ENCODE results near the gene TRAK1. TPM values are rescaled to one million over a fixed set of nuclear protein-coding genes. Genes with fewer than 3 reads are reported as not detected.

TRAK1 gene
- polyA plus RNA-seq, 3 donors: 6.8 to 16.7 (median 10.5) TPM

DNA sequence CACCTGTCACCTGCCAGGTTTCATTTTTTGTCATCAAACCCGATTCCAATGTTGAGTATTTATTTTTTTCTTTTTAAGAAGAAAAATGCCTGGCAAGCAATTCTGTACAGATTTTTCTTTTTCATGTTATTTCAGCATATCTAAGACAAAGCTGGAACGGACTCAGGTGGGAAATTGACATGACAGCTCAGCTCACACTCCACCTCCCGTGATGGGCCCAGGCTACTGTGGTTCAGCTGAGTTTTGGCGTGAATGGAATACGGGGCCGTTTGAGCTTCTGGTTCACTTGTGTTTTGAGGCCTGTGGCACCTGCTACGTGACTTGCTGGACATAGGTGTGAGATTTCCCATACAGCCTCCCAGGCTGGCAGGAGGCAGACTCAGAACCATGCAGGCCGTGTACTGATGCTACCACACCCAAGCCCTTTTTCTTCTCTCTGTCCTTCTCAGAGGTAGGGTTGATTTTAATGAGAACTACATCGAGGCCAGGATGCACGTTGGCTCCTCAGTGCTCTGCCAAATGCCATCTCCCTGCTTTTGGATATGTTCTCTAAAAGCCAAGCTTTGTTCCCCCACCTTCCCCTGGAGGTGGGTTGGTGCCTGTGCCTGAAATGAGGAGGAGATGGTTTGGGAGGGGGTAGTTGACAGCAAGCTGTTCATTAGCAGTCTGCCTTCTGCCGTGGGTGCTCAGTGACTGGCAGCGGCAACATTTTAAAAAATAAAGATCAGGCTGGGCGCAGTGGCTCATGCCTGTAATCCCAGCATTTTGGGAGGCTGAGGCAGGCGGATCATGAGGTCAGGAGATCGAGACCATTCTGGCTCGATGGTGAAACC is 48.7 kb downstream of the TRAK1 start:
- no peak overlapping the region for H3K27ac ChIP-seq (ENCODE audit: low read depth, low read length)
- 90 to 94% (median 93%) methylated on average over 16 of the region's 16 CpGs for WGBS, 3 donors

DNA sequence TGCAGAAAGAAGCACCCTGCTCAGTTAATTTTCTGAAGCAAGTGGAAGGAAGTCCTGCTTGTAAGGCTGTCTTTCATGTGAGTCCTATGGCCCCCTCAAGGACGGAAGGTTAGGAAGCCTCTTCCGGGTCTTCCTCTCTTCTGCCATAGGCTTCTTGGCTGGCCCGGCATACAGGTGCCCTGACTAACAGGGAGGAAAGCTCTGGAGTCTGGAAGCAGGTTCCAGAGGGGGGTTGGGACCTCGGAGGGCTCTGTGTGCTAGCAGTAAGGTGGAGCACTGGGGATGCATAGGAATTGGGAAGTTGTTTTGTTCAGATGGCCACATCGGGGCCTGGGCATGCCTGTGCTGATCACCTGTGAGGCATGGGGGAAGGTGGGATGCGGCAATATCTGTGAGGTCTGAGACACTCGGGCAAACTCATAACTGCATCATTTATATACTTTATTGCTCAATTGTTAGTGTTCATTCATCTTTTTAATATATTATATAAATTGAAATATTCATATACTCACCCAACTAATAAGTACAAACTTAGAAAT is 49.6 kb downstream of the TRAK1 start:
- no peak overlapping the region for H3K27ac ChIP-seq (ENCODE audit: low read depth, low read length)
- 86 to 89% (median 86%) methylated on average over 7 of the region's 7 CpGs for WGBS, 3 donors

DNA sequence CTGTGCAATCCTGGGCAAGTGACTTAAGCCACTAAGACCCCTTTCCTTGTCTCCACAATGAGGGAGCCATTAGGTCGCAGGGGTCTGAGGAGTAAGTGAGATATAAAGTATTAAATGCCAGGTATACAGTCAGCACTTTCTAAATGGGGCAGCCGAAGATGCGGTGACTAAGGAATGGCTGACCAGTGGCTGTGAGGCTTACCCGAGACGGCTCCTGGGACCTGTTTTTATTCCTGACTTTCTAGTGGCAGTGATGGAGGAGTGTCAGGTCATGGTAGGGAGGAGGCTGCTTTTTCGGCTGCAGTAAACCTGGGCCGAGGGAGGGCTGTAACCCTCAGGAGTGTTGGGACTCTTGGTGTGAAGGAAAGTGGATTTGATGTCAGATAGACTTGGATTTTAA is 52.3 kb downstream of the TRAK1 start:
- H3K27ac ChIP-seq (ENCODE audit: low read depth, low read length): no peak overlapping the region
- 82 to 89% (median 83%) methylated on average over 7 of the region's 7 CpGs for WGBS, 3 donors

DNA sequence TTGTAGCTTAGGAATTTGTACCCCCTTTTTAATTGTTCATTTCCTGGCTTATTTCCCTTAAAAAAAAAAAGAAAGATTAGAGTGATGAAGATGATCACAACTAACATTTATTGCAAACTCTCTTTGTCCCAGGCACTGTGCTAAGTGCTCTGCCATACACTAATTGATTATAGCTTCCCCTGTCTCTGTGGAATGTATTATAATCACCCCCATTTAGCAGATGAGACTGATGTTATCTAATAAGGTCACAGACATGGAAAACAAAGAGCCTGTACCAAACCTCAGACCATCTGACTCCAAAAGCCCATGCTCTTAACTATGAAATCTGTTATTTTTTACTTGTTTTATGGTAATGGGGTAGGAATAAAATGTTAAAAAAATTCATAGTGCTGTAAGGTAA is 53.1 kb downstream of the TRAK1 start:
- H3K27ac ChIP-seq (ENCODE audit: low read depth, low read length): no peak overlapping the region

DNA sequence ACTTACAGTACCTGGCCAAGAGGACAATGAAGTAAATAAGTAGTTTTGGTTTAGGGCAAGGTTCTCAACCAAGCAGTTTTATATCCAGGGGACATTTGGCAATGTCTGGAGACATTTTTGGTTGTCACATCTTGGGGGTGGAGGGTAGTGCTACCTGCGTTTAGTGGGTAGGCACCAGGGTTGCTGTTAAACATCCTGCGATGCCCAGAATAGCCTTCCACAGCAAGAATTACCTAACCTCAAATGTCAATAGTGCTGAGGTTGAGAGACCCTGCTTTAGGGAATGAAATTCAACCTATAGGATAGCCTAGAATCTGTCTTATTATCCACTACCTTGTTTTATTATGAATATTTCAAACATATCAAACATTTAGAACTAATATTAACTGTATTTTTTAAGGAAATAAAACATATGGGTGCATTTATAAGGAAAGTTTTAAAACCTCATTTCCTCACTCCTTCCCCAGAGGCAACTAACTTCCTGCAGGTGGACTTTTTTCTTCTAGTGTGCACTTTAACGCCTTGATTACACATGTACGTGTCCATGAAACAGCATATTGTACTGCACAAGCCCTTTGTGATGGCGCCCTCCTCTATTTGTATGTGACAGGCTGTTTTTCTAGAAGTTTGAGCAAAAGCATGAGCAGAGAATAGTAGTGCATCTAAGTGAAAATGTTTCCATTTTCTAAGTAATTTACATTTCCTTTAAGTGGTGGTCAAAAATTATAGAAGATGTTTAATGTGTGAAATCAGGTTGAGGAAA is 57.1 kb downstream of the TRAK1 start:
- no peak overlapping the region for H3K27ac ChIP-seq (ENCODE audit: low read depth, low read length)
- 40 to 69% (median 48%) methylated on average over 5 of the region's 5 CpGs for WGBS, 3 donors

DNA sequence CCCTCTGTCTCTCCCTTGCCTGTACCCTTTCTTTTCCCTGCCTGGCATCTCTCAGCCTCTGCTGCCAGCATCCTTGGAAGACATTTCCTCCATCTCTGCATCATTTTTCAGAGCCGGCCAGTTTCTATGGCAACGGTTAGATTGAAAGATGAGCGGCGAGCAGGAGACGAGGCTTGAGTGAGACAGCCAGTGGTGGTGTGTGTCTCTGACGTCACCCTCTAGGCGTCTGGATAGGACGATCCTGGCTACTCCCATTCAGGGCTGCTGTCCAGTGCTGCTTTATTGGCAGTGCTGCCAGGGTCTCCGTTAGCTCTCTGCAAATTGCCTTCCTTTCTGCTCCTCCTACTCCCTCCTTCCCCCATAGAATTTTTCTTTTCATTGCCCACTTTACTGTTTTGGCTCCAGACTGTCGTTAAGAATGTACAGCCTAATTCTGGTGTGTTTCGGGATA is 57.9 kb downstream of the TRAK1 start:
- 50 to 59% (median 56%) methylated on average over 11 of the region's 11 CpGs for WGBS, 3 donors
- no peak overlapping the region for H3K27ac ChIP-seq (ENCODE audit: low read depth, low read length)

DNA sequence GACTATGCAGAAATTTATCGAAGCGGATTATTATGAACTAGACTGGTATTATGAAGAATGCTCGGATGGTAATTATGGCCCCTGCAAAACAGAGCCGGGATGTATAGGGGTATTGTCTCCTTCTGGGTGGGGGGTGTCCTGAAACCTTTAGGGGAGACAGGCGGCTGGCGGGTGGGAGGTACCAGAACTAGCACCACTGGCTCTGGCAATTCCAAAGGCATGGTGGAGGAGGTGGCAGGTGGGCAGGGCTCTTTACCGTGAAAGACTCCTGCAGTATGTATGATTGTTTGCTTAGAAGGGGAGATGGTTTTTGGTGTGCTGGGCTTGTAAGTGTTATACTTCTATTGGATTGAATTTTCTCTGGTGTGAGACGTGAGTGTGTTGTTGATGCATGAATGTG is 58.4 kb downstream of the TRAK1 start:
- WGBS, 3 donors: 92 to 94% (median 93%) methylated on average over 8 of the region's 8 CpGs
- H3K27ac ChIP-seq (ENCODE audit: low read depth, low read length): no peak overlapping the region

DNA sequence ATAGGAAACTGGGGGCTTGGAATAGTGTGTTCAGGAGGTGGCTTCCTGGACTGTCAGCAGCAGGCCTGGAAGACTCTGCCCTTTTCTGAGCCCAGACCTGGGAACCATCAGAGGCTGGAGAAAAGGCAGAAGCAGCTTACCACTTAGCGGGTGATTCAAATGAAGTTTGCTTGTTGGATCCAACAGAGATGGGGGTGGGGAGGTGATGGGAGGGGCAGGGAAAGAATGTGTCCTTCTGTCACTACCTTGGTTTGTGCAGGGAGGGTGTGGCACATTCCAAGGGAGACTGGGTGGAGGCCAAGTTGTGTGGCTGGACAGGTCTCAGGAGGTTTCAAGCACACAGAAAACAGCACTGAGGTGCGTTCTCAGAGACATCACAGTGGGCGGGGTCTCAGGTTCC is 58.8 kb downstream of the TRAK1 start:
- WGBS, 3 donors: 80 to 96% (median 80%) methylated on average over 3 of the region's 3 CpGs
- no peak overlapping the region for H3K27ac ChIP-seq (ENCODE audit: low read depth, low read length)

DNA sequence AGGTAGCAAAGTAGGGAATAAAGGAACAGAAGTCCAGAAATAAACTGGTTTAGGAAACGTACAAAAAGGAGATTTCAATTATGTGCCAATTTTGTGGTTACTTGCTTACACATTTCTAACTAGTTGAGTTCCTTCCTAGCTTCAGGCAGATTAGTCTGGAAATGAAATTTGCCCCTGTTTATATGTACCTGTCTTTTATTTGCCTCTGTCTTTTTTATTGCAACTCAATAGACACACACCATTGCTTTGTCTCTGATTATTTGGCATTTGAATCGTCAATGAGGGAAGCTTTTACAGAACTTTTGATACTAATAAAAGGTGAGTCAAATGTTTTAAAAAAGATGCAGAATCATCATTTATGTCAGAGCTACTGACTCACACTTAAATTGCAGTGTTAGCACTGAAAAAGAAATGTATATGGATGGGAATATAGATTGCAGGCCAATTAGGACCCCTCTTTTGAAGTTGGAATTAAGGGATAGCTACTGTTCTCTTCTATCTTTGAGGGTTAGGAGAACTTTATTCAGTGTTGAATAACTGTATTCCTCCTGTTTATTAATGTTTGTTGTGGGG is 60.5 kb downstream of the TRAK1 start:
- WGBS, 3 donors: 55 to 69% (median 56%) methylated on average over 2 of the region's 2 CpGs
- H3K27ac ChIP-seq (ENCODE audit: low read depth, low read length): no peak overlapping the region

DNA sequence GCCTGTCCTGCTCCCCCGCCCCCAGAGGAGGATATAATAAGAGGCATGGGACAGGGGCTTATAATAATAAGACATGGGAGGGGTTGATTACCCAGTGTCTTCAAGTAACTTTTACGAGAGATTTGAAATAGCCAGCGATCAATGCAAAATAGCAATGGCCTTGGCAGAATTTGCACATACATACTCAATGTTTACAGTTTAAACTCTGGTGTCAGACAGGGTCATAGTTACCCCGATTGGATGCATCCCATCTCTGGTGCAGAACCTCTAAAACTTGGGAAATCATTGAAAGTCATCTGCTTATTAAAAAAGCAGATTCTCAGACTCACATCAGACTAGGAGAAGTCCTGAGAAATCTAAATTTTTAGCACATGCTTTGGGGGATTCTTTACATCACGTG is 61.0 kb downstream of the TRAK1 start:
- 57 to 91% (median 85%) methylated on average over 5 of the region's 5 CpGs for WGBS, 3 donors

DNA sequence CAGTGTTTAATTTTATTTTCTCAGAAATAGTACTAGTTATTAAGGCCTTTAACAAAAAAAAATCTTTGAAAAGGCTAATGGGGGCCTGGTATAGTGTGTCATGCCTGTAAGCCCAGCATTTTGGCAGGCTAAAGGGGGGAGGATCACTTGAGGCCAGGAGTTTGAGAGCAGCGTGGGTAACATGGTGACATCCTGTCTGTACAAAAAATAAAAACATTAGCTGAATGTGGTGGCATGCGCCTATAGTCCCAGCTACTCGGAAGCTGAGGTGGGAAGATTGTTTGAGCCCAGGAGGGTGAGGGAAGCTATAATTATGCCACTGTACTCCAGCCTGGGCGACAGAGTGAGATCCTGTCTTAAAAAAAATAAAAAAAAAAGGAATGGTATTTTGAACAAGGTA is 61.9 kb downstream of the TRAK1 start:
- no peak overlapping the region for H3K27ac ChIP-seq (ENCODE audit: low read depth, low read length)
- 82 to 91% (median 85%) methylated on average over 4 of the region's 4 CpGs for WGBS, 3 donors

More for the DNA sequence above, 61.0 kb downstream of the TRAK1 start:
- no peak overlapping the region for H3K27ac ChIP-seq (ENCODE audit: low read depth, low read length)

DNA sequence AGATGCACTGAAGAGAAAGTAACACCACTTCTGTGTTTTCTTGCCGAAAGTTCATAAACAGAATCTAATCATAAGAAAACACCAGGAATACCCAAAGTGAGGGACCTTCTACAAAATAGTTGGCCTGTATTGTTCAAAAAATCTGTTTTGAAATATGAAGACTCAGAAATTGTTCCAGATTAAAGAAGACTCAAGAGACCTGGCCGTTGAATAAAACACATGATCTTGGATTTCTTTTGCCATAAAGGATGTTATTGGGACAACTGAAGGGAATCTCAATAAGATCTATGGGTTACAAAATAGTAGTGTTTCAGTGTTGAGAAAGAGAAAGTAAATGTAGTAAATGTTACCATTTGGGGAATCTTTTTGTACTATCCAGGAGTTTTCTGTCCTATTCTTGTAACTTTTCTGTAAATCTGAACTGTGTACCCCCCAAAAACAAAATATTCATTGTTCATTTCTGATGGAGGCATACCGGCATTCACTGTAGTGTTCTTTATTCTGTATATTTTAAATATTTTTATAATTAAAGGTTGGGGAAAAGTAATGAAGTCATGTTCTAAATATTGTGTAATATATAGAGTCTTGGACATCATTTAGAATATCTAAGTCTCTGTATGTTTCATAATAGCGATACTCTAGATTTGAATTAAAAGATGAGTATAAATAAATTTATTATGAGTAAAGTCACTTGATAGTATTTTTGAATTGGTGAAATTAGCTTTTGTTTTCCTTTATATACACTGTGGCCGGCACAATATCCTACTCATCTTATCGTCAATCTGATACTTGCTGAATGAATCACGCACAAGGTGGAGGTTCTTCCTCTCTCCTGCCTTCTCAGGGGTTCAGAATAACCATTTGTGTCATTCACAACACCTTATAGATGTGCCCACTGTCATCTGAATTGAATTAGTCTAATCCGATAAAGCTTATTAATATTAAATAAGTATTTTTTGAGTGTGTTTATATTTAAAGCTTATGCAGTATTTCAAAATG is 66.7 kb downstream of the TRAK1 start:
- WGBS, 3 donors: 72 to 82% (median 78%) methylated on average over 8 of the region's 8 CpGs
- H3K27ac ChIP-seq (ENCODE audit: low read depth, low read length): no peak overlapping the region

DNA sequence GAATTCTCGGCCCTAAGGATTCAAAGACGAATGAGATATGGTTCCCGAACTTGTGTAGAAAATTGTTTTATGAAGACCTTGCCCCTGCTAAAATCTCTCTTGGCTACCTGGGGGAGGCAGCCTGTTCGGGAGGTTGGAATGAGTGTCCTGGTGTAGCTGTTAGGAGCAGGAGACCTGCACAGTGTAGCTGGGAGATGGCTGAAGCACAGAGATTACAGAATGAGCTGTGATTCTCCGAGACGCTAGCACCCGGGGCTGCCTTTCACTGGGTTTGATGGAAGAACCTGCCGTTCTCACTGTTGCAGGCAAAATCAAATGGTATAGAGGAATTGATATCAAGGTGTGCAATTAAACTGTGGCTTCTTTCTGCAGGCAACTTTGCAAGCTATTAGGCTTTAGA is 68.0 kb downstream of the TRAK1 start:
- WGBS, 3 donors: 51 to 84% (median 83%) methylated on average over 8 of the region's 8 CpGs
- no peak overlapping the region for H3K27ac ChIP-seq (ENCODE audit: low read depth, low read length)

DNA sequence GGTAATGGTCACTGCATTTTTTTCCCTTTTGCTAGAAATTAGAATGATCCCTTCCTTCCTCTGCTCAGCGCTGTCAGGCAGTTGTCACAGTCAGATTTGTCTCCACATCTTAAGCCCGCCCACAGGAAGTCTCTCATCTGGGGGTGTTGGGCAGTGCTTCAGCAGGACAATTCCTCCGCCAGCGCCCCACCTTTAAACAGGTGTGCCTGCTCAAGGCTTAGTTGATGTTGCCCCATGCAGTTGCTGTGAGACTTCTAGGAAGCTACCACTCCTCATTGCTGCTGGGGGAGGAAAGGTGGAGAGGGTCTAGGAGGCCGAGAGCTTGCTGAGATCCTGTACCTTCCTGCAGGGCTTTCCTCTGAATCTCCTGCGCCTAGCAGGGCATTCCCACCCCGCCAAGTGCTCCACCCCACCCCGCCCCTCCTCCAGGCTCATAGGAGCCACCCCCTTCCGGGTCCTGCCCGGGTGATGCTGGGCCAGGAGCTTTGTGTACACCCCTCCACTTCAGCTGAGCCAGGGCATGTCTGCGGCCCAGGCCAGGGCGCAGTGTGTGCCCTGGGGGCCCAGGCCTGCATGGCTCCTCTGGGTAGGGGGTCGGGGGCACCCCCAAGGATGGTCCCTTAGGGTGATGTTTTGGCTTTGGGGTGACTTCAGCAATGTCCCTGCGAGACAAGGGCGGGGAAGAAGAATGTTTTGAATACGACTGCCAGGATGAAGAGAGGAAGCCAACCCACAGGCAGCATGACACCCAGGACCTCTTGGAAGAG is 68.7 kb downstream of the TRAK1 start:
- 13 to 33% (median 27%) methylated on average over 16 of the region's 16 CpGs for WGBS, 3 donors
- no peak overlapping the region for H3K27ac ChIP-seq (ENCODE audit: low read depth, low read length)

DNA sequence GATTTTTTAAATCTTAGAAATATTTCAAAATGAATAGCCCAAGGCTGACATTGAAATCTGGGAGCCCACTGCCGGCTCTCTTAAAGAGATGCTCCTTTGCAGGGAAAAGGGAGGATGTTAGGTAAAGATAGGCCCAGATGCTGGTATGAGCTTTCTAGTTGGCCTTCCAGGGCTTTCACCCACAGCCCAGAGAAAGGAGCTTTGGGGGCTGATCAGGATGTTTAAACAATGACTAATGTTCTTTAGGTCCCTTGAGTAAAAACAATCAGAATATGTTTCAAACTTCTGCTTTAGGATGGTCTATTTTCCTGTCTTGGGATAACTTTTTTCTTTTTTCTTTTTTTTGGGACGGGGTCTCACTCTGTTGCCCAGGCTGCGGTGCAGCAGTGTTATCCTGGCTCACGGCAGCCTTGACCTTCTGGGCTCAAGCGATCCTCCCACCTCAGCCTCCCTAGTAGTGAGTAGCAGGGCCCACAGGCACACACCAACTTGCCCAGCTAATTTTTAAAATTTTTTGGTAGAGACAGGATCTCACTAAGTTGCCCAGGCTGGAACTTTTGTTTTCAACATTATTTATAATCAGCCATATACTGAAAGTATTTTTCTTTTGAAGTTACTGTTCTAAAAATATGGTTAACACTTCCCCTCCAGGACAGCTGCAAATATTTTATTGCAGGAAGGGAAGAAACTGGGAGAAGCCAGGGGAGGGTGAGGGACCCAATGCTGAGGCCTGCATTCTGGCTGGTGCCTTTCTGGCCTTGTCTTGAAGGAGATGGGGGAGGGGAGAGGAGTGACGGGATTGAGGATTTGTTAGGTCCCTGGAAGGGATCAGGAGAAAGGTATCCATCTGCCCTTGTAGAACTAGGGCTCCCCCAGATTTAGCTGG is 70.1 kb downstream of the TRAK1 start:
- H3K27ac ChIP-seq (ENCODE audit: low read depth, low read length): no peak overlapping the region
- 83 to 84% (median 83%) methylated on average over 6 of the region's 6 CpGs for whole genome bisulfite sequencing, 3 donors

DNA sequence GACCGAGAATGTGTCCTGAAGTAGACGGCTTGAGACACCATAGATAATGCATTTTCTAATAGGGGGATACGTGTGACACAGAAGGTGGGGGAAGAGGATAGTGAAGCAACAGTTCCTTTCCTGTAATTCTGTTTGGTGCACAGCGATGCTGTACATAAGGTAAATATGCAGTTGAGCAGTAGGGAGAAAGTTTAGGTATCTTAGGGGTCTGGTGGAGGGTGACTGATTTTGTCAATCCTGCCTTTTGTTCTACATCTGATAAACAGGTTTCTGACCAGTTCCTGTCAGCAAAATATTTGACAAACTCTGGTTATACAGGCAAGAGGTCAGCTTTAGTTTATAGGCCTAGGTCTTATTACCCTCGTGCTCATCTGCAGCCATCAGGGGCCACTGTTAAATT is 71.3 kb downstream of the TRAK1 start:
- 69 to 91% (median 70%) methylated on average over 5 of the region's 5 CpGs for WGBS, 3 donors
- no peak overlapping the region for H3K27ac ChIP-seq (ENCODE audit: low read depth, low read length)

Measured in adipose tissue (tissue), 3 donors.